Inflammatory macrophage treated with lipopolysaccharide for 1 hour (primary cell): Measurements from ENCODE around the gene SNAP91.
"Not testable (repeated sequence)": the region's sequence is repeated elsewhere in the genome, so short reads cannot be mapped to it uniquely, and the experiment has no call there.

ENCODE experiments used
- DNase-seq, 2 donors: peaks; one replicate each; pipeline ENCODE4 v3.0.0-alpha.2; 2020 to 2022

The SNAP91 gene

GRCh38 chr6:83708970-83709747 lies at the start of gene SNAP91:
SNAP91 (minus strand) TSS chr6:83709101; CDS start chr6:83707927, 1,174 bp downstream.
- DNase-seq, result no peak

- DNase-seq, result no peak
Measured at GRCh38 chr6:83758533-83758932, 49.6 kb upstream of the SNAP91 start.

GRCh38 chr6:83757021-83757420 lies 48.1 kb upstream of the SNAP91 start:
- DNase-seq, result no peak

GRCh38 chr6:83756565-83756964 lies 47.7 kb upstream of the SNAP91 start:
- DNase-seq, result no peak

- not testable (repeated sequence) for DNase-seq
Measured at GRCh38 chr6:83752375-83752774, 43.5 kb upstream of the SNAP91 start.

- no peak for DNase-seq
Measured at GRCh38 chr6:83741089-83741488, 32.2 kb upstream of the SNAP91 start.

GRCh38 chr6:83735461-83735860 lies 26.6 kb upstream of the SNAP91 start:
- DNase-seq, result no peak

- DNase-seq, result no peak
Measured at GRCh38 chr6:83729871-83730270, 21.0 kb upstream of the SNAP91 start.

GRCh38 chr6:83722876-83723275 lies 14.0 kb upstream of the SNAP91 start:
- DNase-seq, result no peak

- no peak for DNase-seq
Measured at GRCh38 chr6:83717809-83718208, 8.9 kb upstream of the SNAP91 start.

GRCh38 chr6:83711958-83712357 lies 3.1 kb upstream of the SNAP91 start:
- peak in 1 of 2 donors; percentile 2 for DNase-seq

- DNase-seq, result no peak
Measured at GRCh38 chr6:83709748-83710050, 798 bp upstream of the SNAP91 start.

GRCh38 chr6:83708546-83708969 lies 343 bp downstream of the SNAP91 start:
- no peak for DNase-seq

- no peak for DNase-seq
Measured at GRCh38 chr6:83707829-83708545, 914 bp downstream of the SNAP91 start.

- no peak for DNase-seq
Measured at GRCh38 chr6:83702749-83703148, 6.2 kb downstream of the SNAP91 start.

- DNase-seq, result no peak
Measured at GRCh38 chr6:83702077-83702476, 6.8 kb downstream of the SNAP91 start.

- no peak for DNase-seq
Measured at GRCh38 chr6:83696674-83697073, 12.2 kb downstream of the SNAP91 start.

GRCh38 chr6:83685481-83685880 lies 23.4 kb downstream of the SNAP91 start:
- no peak for DNase-seq

- no peak for DNase-seq
Measured at GRCh38 chr6:83677791-83678190, 31.1 kb downstream of the SNAP91 start.

GRCh38 chr6:83637953-83638352 lies 70.9 kb downstream of the SNAP91 start:
- DNase-seq, result no peak

GRCh38 chr6:83636800-83637199 lies 72.1 kb downstream of the SNAP91 start:
- no peak for DNase-seq

- DNase-seq, result no peak
Measured at GRCh38 chr6:83633609-83634008, 75.3 kb downstream of the SNAP91 start.

- no peak for DNase-seq
Measured at GRCh38 chr6:83633149-83633548, 75.8 kb downstream of the SNAP91 start.

GRCh38 chr6:83629908-83630307 lies 79.0 kb downstream of the SNAP91 start:
- DNase-seq, result not testable (repeated sequence)
